AG20443 (cell line): ENCODE measurements around the gene RNPEPL1.

ENCODE experiments used
- DNase-seq: peaks from one replicate; pipeline ENCODE4 v3.0.0; 2012; ENCODE audit warnings: low spot score, mixed read lengths

The RNPEPL1 gene

GRCh38 chr2:240564561-240565332 is 3.5 kb upstream of the RNPEPL1 start:
- no peak for DNase-seq

DNA sequence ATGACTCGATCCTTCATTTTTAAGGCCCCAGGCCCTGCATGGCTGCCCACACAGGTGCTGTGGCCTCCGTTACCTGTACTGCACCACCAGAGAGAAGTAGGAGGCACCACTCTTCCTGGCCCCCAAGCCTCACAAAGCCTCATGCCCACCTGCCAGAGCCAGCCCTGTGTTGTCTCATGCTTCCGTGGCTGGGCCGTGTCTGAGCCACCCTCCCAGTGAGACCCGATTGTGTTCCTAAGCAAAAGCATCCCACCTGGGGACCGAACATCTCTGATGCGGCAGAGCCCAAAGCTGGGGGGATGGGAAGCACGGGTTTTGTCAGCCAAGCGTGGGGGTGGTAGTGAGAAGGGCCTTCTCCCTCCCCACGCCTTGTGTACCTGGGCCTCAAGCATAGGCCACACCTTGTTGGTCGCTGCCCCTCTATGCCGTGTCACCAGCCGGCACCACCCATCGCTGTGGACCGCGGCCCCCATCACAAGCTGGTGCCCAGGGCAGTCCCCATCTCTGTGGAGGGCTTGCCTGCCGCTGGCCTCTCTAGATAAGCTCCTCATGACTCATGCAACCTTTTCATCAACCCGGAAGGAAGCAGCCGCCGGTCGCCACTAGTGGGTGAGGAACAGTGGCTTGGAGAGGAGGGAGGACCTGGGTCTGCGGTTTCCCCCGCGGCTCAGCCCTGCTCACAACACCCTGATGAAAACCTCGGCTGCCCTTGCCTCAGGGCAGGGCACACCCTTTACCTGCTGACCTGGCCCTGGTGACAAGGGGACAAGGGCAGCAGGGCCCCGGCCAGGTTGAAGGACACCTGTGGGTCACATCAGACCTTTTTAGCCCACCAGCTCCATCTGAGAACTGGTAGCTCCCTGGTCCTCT is 2.7 kb upstream of the RNPEPL1 start:
- DNase-seq, result peak; percentile 51

DNA sequence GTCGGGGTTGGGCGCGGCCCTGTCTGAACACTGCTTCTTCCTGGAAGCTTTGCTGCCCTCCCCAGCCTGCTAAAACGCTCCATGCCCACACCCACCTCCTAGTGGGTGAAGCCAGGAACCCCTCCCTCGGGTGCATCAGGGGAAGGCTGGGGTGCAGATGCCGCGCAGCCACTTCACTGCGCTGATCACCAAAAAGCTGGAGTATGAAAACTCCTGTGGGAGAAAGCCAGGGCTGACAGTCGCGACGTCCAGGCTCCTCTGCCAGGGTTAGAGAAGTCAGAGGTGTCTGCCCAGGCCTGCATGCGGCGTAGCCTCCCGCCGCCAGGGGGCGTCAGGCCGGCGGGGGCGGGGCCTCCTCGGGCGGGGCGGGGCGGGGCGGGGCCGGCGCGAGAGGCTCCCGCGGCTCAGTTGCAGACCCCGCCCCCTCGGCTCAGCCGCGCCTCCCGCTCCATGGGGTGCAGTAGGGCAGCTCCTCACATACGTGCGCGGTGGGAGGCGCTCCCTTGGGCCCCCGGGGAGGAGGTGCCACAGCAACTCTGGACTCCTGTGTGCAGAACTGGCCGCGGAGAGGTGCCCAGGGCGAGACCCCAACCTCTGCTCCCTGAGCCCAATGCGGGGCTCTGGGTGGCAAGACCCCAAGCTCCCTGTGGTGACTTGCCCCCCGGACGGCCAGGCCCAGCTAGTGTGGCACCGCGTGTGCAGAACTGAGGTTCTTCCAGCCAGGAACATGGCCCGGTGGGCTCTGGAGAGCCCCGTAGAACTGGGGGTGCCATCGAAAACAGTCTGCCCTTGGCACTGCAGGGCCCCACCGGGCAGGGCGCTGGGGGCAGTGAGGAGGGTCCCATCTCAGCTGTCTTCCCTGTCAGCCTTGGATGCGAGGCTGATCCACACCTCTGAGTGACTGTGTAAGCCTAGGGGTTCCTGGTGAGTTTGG is 1.8 kb upstream of the RNPEPL1 start:
- peak; percentile 93 for DNase-seq

GRCh38 chr2:240567137-240567871 is 980 bp upstream of the RNPEPL1 start:
- DNase-seq, result no peak

GRCh38 chr2:240568678-240569522 is 616 bp downstream of the RNPEPL1 start:
- peak; percentile 77 for DNase-seq

- no peak for DNase-seq
Measured at GRCh38 chr2:240569523-240569997, 1.3 kb downstream of the RNPEPL1 start.

- DNase-seq, result no peak
Measured at GRCh38 chr2:240569998-240570530, 1.8 kb downstream of the RNPEPL1 start.

DNA sequence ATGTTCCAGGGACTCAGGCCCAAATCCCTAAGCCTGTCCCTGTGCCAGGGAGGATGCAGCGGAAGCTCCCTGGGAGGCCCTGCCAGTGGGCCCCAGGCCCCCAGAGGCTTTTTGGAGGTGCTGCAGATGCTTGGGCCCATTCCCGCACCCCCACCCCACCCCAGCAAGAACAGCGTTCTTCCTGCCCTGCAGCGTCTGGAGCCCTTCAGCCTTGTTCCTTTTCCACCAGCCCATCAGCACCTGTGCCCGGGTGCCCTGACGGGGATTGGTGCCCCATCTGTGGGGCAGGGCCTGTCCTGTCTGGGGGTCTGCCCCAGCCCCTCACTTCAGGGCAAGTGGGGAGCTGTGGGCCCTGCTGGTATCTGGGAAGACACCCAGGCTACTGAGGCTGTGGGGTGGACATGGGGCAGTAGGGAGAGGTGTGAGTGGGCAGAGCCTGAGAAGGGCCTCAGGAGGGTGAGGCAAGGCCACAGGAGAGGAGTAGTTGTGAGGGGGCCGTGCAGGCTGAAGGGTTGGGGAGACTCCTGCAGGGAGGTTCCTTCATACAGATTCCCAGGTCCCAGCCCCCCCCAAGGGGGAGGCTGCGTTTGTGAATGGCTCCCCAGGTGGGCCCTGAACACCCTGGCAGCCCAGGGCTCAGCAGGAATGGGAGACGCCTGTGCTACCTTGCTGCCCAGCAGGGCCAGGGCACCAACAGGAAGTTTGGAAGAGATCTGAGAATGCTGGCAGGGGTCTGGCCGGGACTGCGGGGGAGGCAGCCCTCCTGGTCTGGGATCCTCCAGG is 2.4 kb downstream of the RNPEPL1 start:
- no peak for DNase-seq

- DNase-seq, result no peak
Measured at GRCh38 chr2:240571314-240571973, 3.2 kb downstream of the RNPEPL1 start.

- no peak for DNase-seq
Measured at GRCh38 chr2:240572141-240573031, 4.1 kb downstream of the RNPEPL1 start.

DNA sequence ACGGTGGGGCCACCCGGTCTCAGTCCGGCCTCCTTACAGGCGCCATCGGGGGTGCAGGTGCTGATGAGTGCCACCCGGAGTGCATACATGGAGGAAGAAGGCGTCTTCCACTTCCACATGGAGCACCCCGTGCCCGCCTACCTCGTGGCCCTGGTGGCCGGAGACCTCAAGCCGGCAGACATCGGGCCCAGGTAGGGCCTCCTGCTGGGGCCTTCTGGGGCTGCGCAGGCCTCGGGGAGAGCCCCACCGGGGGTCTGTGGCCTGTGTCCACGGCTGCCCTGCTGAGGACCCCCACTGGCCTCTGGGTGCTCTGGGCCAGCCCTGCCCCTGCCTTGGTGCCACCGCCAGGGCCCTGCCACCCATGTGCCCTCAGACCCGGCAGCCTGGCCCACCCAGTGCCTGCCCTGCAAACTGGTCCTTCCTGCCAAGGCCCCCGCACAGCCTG is 4.8 kb downstream of the RNPEPL1 start:
- DNase-seq, result no peak

GRCh38 chr2:240573516-240574385 is 5.5 kb downstream of the RNPEPL1 start:
- DNase-seq, result no peak

- no peak for DNase-seq
Measured at GRCh38 chr2:240574386-240575100, 6.3 kb downstream of the RNPEPL1 start.

GRCh38 chr2:240575101-240575965 is 7.0 kb downstream of the RNPEPL1 start:
- no peak for DNase-seq

- DNase-seq, result no peak
Measured at GRCh38 chr2:240576036-240576435, 7.8 kb downstream of the RNPEPL1 start.
